AG04449 (cell line): Measurements from ENCODE around the gene CACNA1C.

ENCODE experiments used
- CTCF ChIA-PET: fragments of 350-600 bp; formaldehyde crosslinking; extraction: SDS; loops from one replicate; lab custom pipeline; 2021; ENCODE audit warnings: antibody characterized with exemption; lab: Yijun Ruan, JAX
- POLR2A ChIA-PET: fragments of 400-600, 350-600 bp; formaldehyde crosslinking; extraction: SDS; loops from one replicate; lab custom pipeline; 2020; ENCODE audit warnings: antibody characterized with exemption, inconsistent platforms; lab: Yijun Ruan, JAX
- DNase-seq: peaks from one replicate; pipeline ENCODE4 v3.0.0-alpha.2; 2010; ENCODE audit warnings: low read depth, low spot score
- H3K4me3 ChIP-seq: 2 replicates; pipeline ENCODE4 v1.5.1; 2011; ENCODE audit warnings: low read depth, mild to moderate bottlenecking, control low read depth, low read length
- CTCF ChIP-seq: IDR thresholded peaks from one replicate; pipeline ENCODE4 v1.5.1; 2011; ENCODE audit warnings: mild to moderate bottlenecking, moderate library complexity, low read length, control low read depth, inconsistent platforms; ENCODE audit not compliant: insufficient read depth; ENCODE audit errors: missing control alignments

The CACNA1C gene

GRCh38 chr12:2363836-2364609 lies 311.2 kb downstream of the CACNA1C start:
- no peak for DNase-seq
- ChIA-PET CTCF (interaction anchor here (1.2 kb wide), 1 partner anchor 31 kb away, joined by 4 read pairs; no protein-coding TSS in a partner anchor), POLR2A (no interaction called here)
- no peak for TF ChIP-seq CTCF
- no peak overlapping the region for H3K4me3 ChIP-seq

GRCh38 chr12:2364631-2365051 lies 311.9 kb downstream of the CACNA1C start:
- ChIA-PET POLR2A (no interaction called here), CTCF (interaction anchor here (0.7 kb wide), 1 partner anchor 11 kb away, joined by 3 read pairs; no protein-coding TSS in a partner anchor)
- H3K4me3 ChIP-seq = no peak overlapping the region
- TF ChIP-seq CTCF = no peak
- no peak for DNase-seq

- no peak for DNase-seq
- no peak overlapping the region for H3K4me3 ChIP-seq
- POLR2A ChIA-PET = no interaction called here
- TF ChIP-seq CTCF = no peak
- CTCF ChIA-PET = no interaction called here
Measured at GRCh38 chr12:2366711-2367110, 313.9 kb downstream of the CACNA1C start.

GRCh38 chr12:2372178-2372577 lies 319.4 kb downstream of the CACNA1C start:
- no peak overlapping the region for H3K4me3 ChIP-seq
- ChIA-PET CTCF (interaction anchor here (1.5 to 2.8 kb wide), 3 partner anchors 11 to 15 kb away, joined by 4 to 9 read pairs (median 4); no protein-coding TSS in a partner anchor), POLR2A (interaction anchor here (0.5 kb wide), 1 partner anchor 11 kb away, joined by 3 read pairs; no protein-coding TSS in a partner anchor)
- no peak for DNase-seq
- TF ChIP-seq CTCF = no peak

GRCh38 chr12:2372735-2373134 lies 319.9 kb downstream of the CACNA1C start:
- CTCF ChIA-PET = interaction anchor here (1.5 to 2.8 kb wide), 3 partner anchors 10 to 14 kb away, joined by 4 to 9 read pairs (median 4); no protein-coding TSS in a partner anchor
- no peak for DNase-seq
- POLR2A ChIA-PET = no interaction called here
- H3K4me3 ChIP-seq = no peak overlapping the region
- TF ChIP-seq CTCF = no peak

GRCh38 chr12:2373307-2373706 lies 320.5 kb downstream of the CACNA1C start:
- TF ChIP-seq CTCF = no peak
- no peak for DNase-seq
- CTCF ChIA-PET = interaction anchor here (0.6 to 2.8 kb wide), 4 partner anchors 10 to 22 kb away, joined by 3 to 9 read pairs (median 4); no protein-coding TSS in a partner anchor
- POLR2A ChIA-PET = no interaction called here
- no peak overlapping the region for H3K4me3 ChIP-seq
